Measurements from ENCODE around the gene ADGRL2.

DNA sequence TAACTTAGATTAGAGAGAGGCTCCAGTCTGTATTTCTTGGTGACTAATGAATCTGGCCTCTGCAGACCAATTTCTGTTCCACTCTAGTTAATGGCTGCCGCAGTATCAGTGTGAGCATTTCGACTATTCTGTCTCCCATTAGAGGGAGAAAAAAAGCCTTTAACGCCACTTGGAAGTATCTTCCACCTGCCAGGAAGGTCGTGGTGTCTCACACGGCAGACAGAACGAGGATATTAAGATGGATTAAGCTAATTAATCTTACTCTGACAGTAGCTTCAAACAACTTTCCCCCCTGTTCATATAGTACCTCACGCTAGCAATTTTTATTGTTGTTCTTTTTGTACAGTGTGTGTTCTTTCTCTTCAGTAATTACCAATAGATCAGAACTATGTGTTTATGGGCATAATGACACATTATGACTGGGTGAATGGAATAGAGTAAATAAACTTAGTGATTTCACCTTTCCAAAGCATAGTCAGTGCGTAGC is 153.8 kb downstream of the ADGRL2 start:
- TF ChIP-seq, protein P1, sequence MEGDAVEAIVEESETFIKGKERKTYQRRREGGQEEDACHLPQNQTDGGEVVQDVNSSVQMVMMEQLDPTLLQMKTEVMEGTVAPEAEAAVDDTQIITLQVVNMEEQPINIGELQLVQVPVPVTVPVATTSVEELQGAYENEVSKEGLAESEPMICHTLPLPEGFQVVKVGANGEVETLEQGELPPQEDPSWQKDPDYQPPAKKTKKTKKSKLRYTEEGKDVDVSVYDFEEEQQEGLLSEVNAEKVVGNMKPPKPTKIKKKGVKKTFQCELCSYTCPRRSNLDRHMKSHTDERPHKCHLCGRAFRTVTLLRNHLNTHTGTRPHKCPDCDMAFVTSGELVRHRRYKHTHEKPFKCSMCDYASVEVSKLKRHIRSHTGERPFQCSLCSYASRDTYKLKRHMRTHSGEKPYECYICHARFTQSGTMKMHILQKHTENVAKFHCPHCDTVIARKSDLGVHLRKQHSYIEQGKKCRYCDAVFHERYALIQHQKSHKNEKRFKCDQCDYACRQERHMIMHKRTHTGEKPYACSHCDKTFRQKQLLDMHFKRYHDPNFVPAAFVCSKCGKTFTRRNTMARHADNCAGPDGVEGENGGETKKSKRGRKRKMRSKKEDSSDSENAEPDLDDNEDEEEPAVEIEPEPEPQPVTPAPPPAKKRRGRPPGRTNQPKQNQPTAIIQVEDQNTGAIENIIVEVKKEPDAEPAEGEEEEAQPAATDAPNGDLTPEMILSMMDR (IDR thresholded peaks at IDR 0.05), result no peak
- no peak for TF ChIP-seq EP300 (IDR thresholded peaks at IDR 0.05)

All from suprapubic skin (tissue), 3 donors.